K562 (cell line): ENCODE measurements around the gene STAT4. TPM values are rescaled to one million over a fixed set of nuclear protein-coding genes. Genes with fewer than 3 reads are reported as not detected.

Source experiments
- ATAC-seq: fragments of 200-7000 bp; cut with Tn5 transposase; 3 replicates; pipeline ENCODE4 v1.9.1; 2020; ENCODE audit warnings: moderate library complexity
- BruUV-seq: library from RNA; stranded (reverse); fragments of 400-500 nt; replicated peaks from 2 replicates; lab custom pipeline; 2021; lab: Mats Ljungman, UMichigan
- CTCF ChIA-PET: fragments of 300-600 bp; formaldehyde crosslinking; extraction: SDS; loops from one replicate; lab custom pipeline; 2021; ENCODE audit warnings: low intra/inter-chr PET ratio; lab: Yijun Ruan, JAX
- POLR2A ChIA-PET: fragments of 300-600, 350-650 bp; sonication (Branson Sonifier 250); formaldehyde crosslinking; extraction: SDS; loops from one replicate; lab custom pipeline; 2021; ENCODE audit warnings: antibody characterized with exemption, inconsistent platforms; lab: Yijun Ruan, JAX
- DNase-seq, 4 experiments: peaks; one replicate each; pipeline versions ENCODE4 v3.0.0 to v3.0.0-alpha.2; 2011 to 2018; ENCODE audit warnings: low spot score in 3 of 4, mixed read lengths in 3 of 4; ENCODE audit errors: extremely low read depth in 1 of 4
- FAIRE-seq: peaks from 2 replicates; lab custom pipeline; 2011; peaks lifted over from hg19 to GRCh38; lab: Jason Lieb, UNC
- H2AFZ ChIP-seq: 2 replicates; pipeline ENCODE4 v1.6.0; 2011; ENCODE audit warnings: low read depth, low read length, control low read depth, inconsistent platforms
- H3K27ac ChIP-seq: fragments of 200-600 bp; 3 replicates; pipeline ENCODE4 v1.8.0; 2011; ENCODE audit warnings: low read depth, mild to moderate bottlenecking, control low read depth, inconsistent platforms, low read length, moderate library complexity, mixed read lengths; ENCODE audit errors: extremely low read depth
- H3K27me3 ChIP-seq, 2 experiments: fragments of 300-600 bp in 1 of 2; 2 replicates in 1 of 2; 3 replicates in 1 of 2; pipeline versions ENCODE4 v1.6.0 to v1.8.0; 2011; ENCODE audit warnings: inconsistent platforms in 2 of 2, low read length in 2 of 2, mild to moderate bottlenecking in 1 of 2, mixed read lengths in 1 of 2, moderate library complexity in 1 of 2; ENCODE audit not compliant: control insufficient read depth in 2 of 2, insufficient read depth in 2 of 2
- H3K36me3 ChIP-seq: fragments of 300-600 bp; 3 replicates; pipeline ENCODE4 v1.8.0; 2011; ENCODE audit warnings: mild to moderate bottlenecking, low read length, inconsistent platforms; ENCODE audit not compliant: control insufficient read depth, insufficient read depth
- H3K4me1 ChIP-seq, 2 experiments: fragments of 200-600 bp in 1 of 2; replicated peaks in 1 of 2; 2 replicates in 1 of 2; 3 replicates in 1 of 2; pipeline versions ENCODE4 v1.5.1 to v1.8.0; 2011; ENCODE audit warnings: inconsistent platforms in 2 of 2, low read length in 2 of 2, mild to moderate bottlenecking in 1 of 2, mixed read lengths in 1 of 2, moderate library complexity in 1 of 2; ENCODE audit not compliant: control insufficient read depth in 2 of 2, insufficient read depth in 2 of 2
- H3K4me2 ChIP-seq: 2 replicates; pipeline ENCODE4 v1.6.1; 2011; ENCODE audit warnings: low read length, control low read depth, inconsistent platforms, mixed read lengths; ENCODE audit not compliant: insufficient read depth
- H3K4me3 ChIP-seq: fragments of 200-600 bp; sonication (generic), shearing (Covaris generic); 2 replicates; pipeline ENCODE4 v1.5.1; 2016; ENCODE audit warnings: control low read depth, inconsistent platforms
- H3K79me2 ChIP-seq: fragments of 200-600 bp; 3 replicates; pipeline ENCODE4 v1.8.0; 2011; ENCODE audit warnings: low read length, inconsistent platforms; ENCODE audit not compliant: control insufficient read depth, insufficient read depth
- H3K9ac ChIP-seq, 2 experiments: 2 replicates each; pipeline versions ENCODE4 v1.6.0 to v1.6.1; 2011; ENCODE audit warnings: low read depth in 2 of 2, low read length in 2 of 2, control low read depth in 1 of 2, inconsistent platforms in 1 of 2, mild to moderate bottlenecking in 1 of 2, mixed read lengths in 1 of 2; ENCODE audit not compliant: insufficient read depth in 1 of 2
- H3K9me1 ChIP-seq: one replicate; pipeline ENCODE4 v1.6.0; 2011; ENCODE audit warnings: inconsistent platforms, mild to moderate bottlenecking, low read length, moderate library complexity; ENCODE audit not compliant: control insufficient read depth, insufficient read depth
- H3K9me3 ChIP-seq: replicated peaks from 2 replicates; pipeline ENCODE4 v1.5.1; 2011; ENCODE audit warnings: low read depth, low read length, inconsistent platforms; ENCODE audit not compliant: control insufficient read depth, insufficient read depth
- H4K20me1 ChIP-seq: replicated peaks from 2 replicates; pipeline ENCODE4 v1.6.1; 2011; ENCODE audit warnings: low read length, inconsistent platforms, mixed read lengths; ENCODE audit not compliant: control insufficient read depth, insufficient read depth
- BACH1 ChIP-seq: fragments of 200-800 bp; sonication (Bioruptor generic); IDR thresholded peaks from 2 replicates; pipeline ENCODE4 v1.6.1; 2016; ENCODE audit warnings: missing genetic modification characterization, missing compliant biosample characterization
- CHCHD3 ChIP-seq: fragments of 250-450 bp; sonication (Bioruptor Pico); IDR thresholded peaks from 2 replicates; pipeline ENCODE4 v2.1.2; 2022; ENCODE audit warnings: mild to moderate bottlenecking
- DACH1 ChIP-seq: fragments of 450-650 bp; IDR thresholded peaks from 2 replicates; pipeline ENCODE4 v1.6.1; 2018; ENCODE audit not compliant: partially characterized antibody
- DIDO1 ChIP-seq: fragments of 450-650 bp; IDR thresholded peaks from 2 replicates; pipeline ENCODE4 v1.6.1; 2016; ENCODE audit warnings: low read depth, missing biosample characterization, missing genetic modification characterization
- FOXJ3 ChIP-seq: sonication (generic); formaldehyde crosslinking; IDR thresholded peaks from 2 replicates; pipeline ENCODE4 v1.4.0; 2020; ENCODE audit warnings: mild to moderate bottlenecking, missing genetic modification reagents
- KAT8 ChIP-seq: fragments of 450-650 bp; IDR thresholded peaks from 2 replicates; pipeline ENCODE4 v1.6.1; 2016; ENCODE audit warnings: low read depth, mild to moderate bottlenecking
- TFE3 ChIP-seq: fragments of 450-650 bp; formaldehyde crosslinking; IDR thresholded peaks from 2 replicates; pipeline ENCODE4 v1.4.0; 2020; ENCODE audit warnings: mild to moderate bottlenecking, mixed read lengths
- ZNF316 ChIP-seq: fragments of 450-650 bp; IDR thresholded peaks from 2 replicates; pipeline ENCODE4 v1.6.1; 2016
- ZNF431 ChIP-seq: sonication (generic); formaldehyde crosslinking; IDR thresholded peaks from 2 replicates; pipeline ENCODE4 v1.8.0; 2022; ENCODE audit warnings: mild to moderate bottlenecking, missing genetic modification reagents
- WGBS: fragments of 100-300 bp; shearing (Covaris generic); methylation state at CpG from one replicate; pipeline ENCODE4 v1.1.6; 2016; ENCODE audit warnings: low coverage, mixed read lengths; ENCODE audit not compliant: insufficient coverage; ENCODE audit errors: missing lambda C conversion rate; 5-methylcytosine and 5-hydroxymethylcytosine counted together
- in situ Hi-C: fragments of 300-500 bp; cut with MboI; formaldehyde crosslinking; loops from 4 replicates; pipeline ENCODE4 v1.15.0; 2018; ENCODE audit warnings: inconsistent platforms, mixed read lengths
- intact Hi-C: fragments of 100-400 bp; cut with micrococcal nuclease; formaldehyde crosslinking; loops from 2 replicates; pipeline ENCODE4 v1.14.2; 2022
- polyA plus RNA-seq, 8 experiments: library from polyadenylated mRNA; depleted of rRNA in 4 of 8; stranded (reverse) in 5 of 8; unstranded in 3 of 8; fragments of >200 nt; fragmentation: Nextera tagmentation in 2 of 8; fragmentation: Illumina TruSeq in 1 of 8; extraction: Ambion mirVana in 2 of 8; extraction: Trizol in 1 of 8; gene quantifications; 2 replicates each; pipeline versions ENCODE4 v1.2.1 to v1.2.3, GENCODE V29; 2011 to 2014; ENCODE audit warnings: inconsistent platforms in 1 of 8, missing spikeins in 1 of 8
- total RNA-seq, 7 experiments: library from RNA; depleted of rRNA in 6 of 7; stranded (reverse); fragments of >200 nt in 6 of 7; fragmentation: Illumina TruSeq in 2 of 7; extraction: Trizol in 2 of 7; gene quantifications; 2 replicates each; pipeline versions ENCODE4 v1.2.1 to v1.2.3, GENCODE V29; 2011 to 2021; ENCODE audit warnings: low replicate concordance in 1 of 7
- TF ChIP-seq, protein P1 (sequence below): fragments of 450-650 bp; IDR thresholded peaks from 2 replicates; pipeline ENCODE4 v1.6.1; 2016; ENCODE audit warnings: borderline replicate concordance

The STAT4 gene
- total and polyA plus RNA-seq, 9 of the 15 experiments (the other 6 are each of a cell fraction or from before 2014, with no cell fraction given), result 0.01 to 0.06 (median 0.03) TPM; not detected in 6

GRCh38 chr2:191117341-191117740, 33.5 kb downstream of the STAT4 start (continued):
- TF ChIP-seq, protein P1, sequence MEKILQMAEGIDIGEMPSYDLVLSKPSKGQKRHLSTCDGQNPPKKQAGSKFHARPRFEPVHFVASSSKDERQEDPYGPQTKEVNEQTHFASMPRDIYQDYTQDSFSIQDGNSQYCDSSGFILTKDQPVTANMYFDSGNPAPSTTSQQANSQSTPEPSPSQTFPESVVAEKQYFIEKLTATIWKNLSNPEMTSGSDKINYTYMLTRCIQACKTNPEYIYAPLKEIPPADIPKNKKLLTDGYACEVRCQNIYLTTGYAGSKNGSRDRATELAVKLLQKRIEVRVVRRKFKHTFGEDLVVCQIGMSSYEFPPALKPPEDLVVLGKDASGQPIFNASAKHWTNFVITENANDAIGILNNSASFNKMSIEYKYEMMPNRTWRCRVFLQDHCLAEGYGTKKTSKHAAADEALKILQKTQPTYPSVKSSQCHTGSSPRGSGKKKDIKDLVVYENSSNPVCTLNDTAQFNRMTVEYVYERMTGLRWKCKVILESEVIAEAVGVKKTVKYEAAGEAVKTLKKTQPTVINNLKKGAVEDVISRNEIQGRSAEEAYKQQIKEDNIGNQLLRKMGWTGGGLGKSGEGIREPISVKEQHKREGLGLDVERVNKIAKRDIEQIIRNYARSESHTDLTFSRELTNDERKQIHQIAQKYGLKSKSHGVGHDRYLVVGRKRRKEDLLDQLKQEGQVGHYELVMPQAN, result no peak
- no peak for TF ChIP-seq BACH1 (tag)
- no peak for TF ChIP-seq ZNF431 (CRISPR knock-in tag)
- no peak for TF ChIP-seq KAT8
- no peak for TF ChIP-seq ZNF316
- no peak for TF ChIP-seq CHCHD3 (CRISPR knock-in tag)

DNA sequence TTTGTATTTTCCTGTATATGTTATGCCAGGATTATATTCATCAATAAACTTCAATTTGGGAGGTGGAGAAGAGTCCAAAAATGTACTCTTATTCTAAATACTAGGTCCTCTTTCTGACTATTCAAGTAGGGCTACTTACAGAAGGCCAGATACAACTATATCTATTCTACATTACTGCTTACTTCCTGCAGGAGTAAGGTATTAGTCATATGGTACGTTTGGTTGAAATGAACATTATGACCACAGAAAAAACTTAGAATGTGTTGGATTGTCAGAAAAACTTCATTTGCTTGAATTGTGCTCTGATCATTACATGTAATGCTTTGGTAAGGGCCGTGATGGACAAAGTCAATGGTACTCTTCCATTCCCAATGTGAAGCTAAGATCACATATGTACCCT, 35.0 kb downstream of the STAT4 start:
- Histone ChIP-seq H3K36me3 (no peaks in the 10 kb centered on the region), H3K9ac (no peak overlapping the region), H3K27ac (no peak overlapping the region), H3K4me3 (no peak overlapping the region), H4K20me1 (no peaks in the 10 kb centered on the region), H3K9me1 (no peaks in the 10 kb centered on the region), H2AFZ (no peak overlapping the region), H3K79me2 (no peaks in the 10 kb centered on the region), H3K9me3 (no peaks in the 10 kb centered on the region), H3K27me3 (0 out of 5 replicates have a peak, but pooled peaks cover 0 to 4% of the 10 kb centered on the region in 2 experiments), H3K4me1 (no peaks in the 10 kb centered on the region), H3K4me2 (no peak overlapping the region)
- ATAC-seq (no peak), DNase-seq (no peak), FAIRE-seq (no peak)
- TF ChIP-seq FOXJ3 (CRISPR knock-in tag) (no peak), DACH1 (no peak), DIDO1 (no peak), TFE3 (CRISPR knock-in tag) (no peak)
- intact Hi-C loops (loop anchor here (1.0 kb wide), 1 partner anchor 29 kb away; no protein-coding TSS in a partner anchor), in situ Hi-C loops (no loop called here)
- no TSS peak for BruUV-seq
- WGBS, result 0% methylated on average over 2 of the region's 2 CpGs
- POLR2A ChIA-PET, result no interaction called here
- CTCF ChIA-PET, result no interaction called here
